ENCODE data around the gene HSPB1.
"Not testable (repeated sequence)": the region's sequence is repeated elsewhere in the genome, so short reads cannot be mapped to it uniquely, and the experiment has no call there.

Gene HSPB1

DNA sequence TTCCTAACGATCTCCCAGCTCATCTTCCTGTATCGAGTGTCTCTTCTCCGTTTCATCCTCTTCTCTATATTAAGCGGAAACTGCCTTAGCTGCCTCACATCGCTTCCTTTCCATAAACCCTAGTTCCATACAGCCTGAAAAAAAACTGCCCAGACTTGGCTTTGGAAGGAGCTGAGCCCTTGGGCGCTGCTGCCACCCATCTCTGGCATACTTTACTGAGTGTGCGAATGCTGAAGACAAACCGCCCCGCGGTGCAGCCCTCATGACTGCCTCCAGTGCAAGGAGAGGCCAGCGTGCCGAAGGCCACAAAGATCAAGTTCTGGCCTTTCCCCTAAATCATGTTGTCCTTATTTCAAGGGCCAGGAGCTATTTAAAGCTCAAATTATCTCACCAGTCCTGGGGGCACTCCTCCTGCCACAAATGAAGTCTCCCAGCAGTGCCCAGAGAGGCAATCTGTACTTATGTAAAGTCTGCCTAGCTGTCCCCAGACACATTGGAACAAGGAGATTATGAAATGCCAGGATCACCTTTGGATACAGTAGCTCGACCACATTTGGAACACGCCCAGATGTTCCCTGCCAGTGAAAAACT lies 31.1 kb downstream of the HSPB1 start:
- no peak for DNase-seq (ENCODE audit: low read depth, low spot score)

DNA sequence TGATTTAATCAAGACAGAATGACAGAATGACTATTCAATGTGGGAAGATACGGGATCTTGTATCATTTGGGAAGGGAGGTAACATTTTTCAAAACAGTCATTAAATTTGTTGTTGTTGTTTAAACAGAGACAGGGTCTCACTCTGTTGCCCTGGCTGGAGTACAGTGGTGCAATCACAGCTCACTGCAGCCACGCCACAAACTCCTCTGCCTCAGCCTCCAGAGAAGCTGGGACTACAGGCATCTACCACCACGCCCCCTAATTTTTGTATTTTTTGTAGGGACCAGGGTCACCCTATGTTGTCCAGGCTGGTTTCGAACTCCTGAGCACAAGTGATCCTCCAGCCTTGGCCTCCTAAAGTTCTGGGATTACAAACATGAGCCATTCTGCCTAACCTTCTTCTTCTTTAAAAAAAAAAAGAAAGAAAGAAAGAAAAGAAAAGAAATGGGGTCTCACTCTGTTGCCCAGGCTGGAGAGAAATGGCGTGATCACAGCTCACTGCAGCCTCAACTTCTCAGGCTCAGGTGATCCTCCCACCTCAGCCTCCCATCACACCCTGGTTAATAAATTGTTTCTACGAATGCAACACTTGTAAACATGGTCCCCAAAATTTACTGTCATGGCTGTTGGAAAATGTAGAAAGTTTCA lies 32.0 kb downstream of the HSPB1 start:
- no peak for DNase-seq (ENCODE audit: low read depth, low spot score)

DNA sequence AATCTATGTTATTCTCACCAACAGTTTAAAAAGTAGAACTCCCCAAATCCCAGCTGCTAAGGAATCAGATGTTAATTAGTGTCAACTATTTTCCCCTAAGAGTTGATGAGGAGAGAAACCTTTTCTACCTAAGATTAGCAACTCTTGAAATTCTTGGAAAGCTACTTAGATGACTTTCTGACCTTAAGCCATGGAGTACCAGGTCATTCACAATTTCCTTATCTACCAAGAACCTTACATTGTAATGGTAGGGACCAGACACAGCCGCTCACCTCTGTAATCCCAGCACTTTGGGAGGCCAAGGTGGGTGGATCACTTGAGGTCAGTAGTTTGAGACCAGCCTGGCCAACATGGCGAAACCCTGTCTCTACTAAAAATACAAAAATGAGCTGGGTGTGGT lies 32.9 kb downstream of the HSPB1 start:
- DNase-seq (ENCODE audit: low read depth, low spot score), result not testable (repeated sequence)

DNA sequence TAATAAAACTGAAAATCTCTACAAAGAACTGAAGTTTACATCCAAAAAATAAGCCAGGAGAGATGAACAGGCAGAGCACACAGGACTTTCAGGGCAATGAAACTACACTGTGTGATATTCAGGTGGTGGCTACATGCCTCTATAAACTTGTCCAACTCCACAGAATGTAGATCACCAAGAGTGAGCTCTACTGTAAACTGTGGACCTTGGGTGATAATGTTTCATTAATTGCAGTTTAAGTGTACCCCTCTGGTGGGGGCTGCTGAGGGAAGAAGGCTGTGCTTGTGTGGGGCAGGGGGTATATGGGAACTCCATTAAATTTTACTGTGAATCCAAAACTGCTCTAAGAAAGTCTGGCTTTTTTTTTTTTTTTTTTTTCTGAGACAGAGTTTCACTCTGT lies 33.6 kb downstream of the HSPB1 start:
- no peak for DNase-seq (ENCODE audit: low read depth, low spot score)

DNA sequence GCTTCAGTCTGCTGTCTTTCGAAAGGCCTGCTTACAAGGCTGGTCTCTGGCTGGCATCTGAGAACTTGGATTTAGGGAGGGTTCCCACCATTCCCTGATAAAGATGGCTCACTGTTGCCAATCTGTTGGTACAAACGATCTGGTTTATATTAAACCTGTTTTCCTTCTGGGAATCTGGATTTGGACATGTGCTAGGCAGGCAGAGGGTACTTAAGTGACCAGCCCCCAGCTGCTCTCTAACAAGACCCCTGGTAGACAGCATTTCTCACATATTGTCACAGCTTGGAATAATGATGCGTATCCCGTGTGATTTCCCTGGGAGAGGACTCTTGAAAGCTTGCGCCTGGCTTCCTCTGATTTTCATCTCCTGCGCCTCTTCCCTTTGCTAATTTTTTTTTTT lies 34.7 kb downstream of the HSPB1 start:
- no peak for DNase-seq (ENCODE audit: low read depth, low spot score)

DNA sequence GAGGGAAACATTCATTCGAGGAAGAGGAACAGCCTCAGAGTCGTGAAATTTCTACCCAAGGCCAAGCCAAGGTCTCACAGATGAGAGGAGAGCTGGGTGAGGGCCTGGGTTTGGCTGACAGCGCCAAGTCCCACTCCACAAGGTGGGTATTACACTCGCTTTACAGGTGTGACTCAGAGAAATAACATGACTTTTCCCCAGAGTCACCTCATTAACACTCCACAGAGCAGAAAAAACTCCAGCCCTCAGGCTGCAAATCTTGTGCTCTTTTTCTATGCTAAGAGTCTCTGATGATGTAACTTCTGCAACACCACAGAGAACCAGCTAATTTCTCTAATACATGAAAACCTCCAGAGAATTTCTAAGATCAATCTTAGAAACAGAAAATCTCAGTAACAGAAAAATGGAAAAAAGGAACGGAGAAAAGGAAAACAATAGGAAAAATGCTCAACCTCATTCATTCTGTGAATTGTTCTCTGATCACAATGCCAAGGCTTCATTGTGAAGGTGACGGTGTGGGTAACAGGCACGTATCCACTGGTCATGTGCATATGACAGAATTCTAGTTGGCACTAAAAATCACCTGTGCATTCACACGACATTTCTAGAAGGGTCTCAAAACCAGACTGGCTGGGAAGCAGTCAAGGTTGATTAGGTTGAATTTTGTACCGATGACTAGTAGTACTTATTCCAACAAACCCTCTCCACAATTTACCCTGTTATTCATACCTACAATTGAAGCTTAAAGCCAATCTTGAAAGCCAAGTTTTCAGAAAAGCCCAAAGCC lies 36.0 kb downstream of the HSPB1 start:
- DNase-seq (ENCODE audit: low read depth, low spot score), result no peak

DNA sequence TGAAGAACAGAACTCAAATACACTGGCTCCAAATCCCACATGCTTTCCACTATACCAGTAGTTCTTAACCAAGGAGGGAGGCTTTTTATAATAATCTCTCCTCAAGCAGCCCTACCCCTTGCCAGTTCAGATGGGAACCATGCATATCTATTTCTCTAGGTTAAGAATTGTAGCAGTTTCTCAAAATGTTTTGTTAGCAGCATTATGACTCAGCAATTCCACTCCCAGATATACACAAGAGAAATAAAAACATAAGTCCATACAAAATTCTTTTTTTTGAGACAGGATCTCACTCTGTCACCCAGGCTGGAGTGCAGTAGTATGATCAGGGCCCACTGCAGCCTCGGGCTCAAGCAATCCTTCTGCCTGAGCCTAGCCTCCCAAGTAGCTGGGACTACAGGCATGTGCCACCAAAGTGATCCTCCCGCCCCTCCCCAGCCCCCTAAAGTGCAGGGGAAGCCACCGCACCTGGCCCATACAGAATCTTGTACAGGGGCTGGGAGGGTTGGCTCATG lies 38.2 kb downstream of the HSPB1 start:
- no peak for DNase-seq (ENCODE audit: low read depth, low spot score)

DNA sequence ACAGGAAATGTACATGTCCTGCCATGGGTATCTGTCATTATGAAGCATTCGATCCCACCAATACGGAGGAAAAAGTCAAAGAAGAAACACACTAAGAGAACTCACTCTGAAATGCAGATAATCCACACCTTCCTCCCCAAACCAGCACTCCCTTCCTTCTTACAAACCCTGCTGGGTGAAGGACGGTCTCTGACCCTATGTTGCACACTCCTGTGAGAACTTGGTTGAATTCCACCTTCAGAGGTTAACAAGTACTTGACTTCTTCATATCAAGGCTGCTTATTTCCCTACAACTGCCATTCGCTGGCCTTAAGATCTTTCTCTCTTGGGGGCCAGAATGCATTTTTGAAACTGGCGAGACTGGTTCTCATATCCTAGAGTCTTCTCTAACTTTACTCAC lies 39.7 kb downstream of the HSPB1 start:
- no peak for DNase-seq (ENCODE audit: low read depth, low spot score)

DNA sequence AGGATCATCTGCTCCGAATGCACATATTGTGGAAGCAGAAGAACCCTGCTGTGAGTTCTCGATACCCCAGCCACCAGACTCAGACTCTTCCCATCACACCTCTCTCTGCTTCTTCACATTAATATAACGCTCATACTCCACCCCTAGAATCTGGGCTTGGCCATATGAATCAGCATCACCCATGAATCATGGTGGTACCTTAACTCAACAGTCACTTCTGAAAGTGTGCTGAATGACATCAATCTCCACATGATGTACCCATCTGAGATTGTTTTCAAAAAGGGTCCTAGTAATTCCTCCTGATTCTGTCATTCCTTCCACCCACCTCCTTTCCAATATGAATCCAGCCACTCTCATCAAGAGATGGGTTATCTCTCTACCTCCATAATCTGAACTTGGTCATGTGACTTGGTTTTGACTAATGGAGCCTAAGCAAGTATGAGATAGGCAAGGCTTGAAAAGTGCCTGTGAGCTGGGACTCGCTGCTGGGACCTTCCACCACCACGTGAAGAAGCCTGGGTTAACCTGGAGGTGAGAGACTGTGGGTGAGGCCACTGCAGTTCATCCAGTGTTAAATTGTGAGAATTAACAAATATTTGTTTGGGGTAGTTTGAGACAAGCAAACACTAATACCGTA lies 40.9 kb downstream of the HSPB1 start:
- DNase-seq (ENCODE audit: low read depth, low spot score), result no peak

DNA sequence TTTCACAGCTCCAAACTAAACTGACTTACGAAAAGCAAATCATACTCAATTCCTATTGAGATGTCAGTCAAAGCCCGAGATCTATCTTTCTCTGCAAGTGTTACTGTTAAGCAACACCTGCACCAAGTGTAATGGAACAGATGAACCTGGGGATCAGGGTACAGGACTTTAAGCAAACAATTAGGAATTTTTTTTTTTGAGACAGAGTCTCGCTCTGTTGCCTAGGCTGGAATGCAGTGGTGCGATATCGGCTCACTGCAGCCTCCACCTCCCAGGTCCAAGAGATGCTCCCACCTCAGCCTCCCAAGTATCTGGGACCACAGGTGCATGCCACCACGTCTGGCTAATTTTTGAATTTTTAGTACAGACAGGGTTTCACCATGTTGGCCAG lies 41.5 kb downstream of the HSPB1 start:
- DNase-seq (ENCODE audit: low read depth, low spot score), result no peak

DNA sequence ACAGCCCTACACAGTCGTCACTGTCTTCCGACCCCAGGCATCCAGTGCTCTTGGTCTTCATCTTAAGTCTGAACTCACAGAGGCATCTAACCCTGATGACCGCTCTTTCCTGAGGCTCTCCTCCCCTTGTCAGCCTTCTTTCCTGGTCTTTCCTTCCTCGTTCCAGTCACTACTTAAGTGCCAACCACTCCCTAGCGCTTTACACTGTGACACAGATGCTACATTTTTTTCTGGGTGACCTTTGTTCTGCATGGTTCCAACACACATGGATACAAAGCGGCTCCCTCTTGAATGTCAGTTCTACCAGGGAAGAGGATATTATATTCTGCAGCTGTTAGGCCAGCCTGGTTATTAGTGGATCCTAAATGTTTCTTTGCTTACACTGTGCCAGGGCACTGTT lies 43.6 kb downstream of the HSPB1 start:
- DNase-seq (ENCODE audit: low read depth, low spot score), result no peak

DNA sequence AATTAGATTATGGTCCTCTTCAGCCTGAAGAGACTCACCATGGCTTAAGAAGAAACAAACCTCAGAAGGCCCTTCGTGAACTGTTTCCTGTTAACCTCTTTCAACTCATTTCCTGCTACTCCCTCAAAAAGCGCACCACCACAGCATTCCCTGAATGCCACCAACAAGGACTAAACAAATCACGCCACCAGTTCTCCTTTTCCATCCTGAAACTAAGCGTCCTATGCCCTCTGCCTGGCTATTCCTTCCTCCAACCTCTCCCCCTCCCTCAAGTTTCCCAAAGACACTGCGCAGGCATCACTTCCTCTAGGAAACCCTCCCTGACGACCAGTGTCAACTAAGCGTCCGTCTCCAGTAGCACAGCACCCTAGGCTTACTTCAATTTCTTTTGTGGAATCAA lies 44.3 kb downstream of the HSPB1 start:
- no peak for DNase-seq (ENCODE audit: low read depth, low spot score)

DNA sequence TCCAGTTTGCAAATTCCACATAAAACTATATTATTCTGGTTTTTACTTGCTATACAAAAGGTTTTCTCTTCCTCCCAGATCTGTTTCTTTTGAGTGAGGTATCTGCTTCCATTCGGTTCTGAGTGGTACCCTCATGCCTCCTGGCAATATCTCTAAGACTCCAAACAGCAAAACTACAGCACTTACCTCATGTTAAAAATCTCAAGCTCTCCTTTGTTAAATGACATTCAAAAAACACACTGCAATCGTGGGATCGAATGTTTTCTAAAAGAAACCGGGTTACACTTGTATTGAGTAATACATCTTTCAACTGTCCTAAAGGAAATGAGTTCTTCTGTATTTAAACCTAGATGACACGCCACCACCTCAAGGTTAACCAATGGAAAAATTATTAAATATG lies 45.2 kb downstream of the HSPB1 start:
- DNase-seq (ENCODE audit: low read depth, low spot score), result no peak

DNA sequence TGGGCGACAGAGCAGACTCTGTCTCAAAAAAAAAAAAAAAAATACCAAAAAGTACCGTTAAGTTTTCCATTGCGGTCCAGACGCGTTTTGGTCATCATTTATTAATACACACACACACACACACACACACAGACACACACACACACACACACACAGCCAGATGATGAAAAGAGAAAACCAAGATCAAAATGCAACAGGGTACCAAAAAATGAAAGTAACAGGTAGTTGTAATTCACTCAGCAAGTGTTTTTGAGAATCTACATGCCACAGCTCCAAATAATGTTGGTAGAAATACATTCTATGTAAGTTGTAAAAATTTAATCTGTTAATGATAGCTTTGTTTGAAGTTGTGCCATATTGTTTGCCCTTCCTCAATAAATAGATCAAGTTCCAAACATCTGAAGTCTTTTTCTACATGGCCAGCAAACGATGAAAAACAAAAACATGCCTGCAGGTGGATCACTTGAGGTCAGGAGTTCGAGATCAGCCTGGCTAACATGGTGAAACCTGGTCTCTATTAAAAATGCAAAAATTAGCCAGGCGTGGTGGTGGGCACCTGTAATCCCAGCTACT lies 46.9 kb downstream of the HSPB1 start:
- no peak for DNase-seq (ENCODE audit: low read depth, low spot score)

DNA sequence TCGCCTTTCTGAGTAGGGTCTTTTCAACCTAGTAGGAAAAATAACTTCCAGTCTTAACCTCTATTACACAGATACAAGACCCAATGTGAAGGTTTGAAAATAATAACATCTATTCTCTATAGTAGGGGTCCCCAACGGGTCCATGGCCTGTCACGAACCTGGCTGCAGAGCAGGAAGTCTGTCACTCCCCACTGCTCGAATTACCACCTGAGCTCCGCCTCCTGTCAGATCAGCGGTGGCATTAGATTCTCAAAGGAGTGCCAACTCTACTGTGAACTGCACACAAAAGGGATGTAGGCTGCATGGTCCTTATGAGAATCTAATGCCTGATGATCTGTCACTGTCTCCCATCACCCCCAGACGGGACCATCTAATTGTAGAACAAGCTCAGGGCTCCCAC lies 48.9 kb downstream of the HSPB1 start:
- no peak for DNase-seq (ENCODE audit: low read depth, low spot score)

DNA sequence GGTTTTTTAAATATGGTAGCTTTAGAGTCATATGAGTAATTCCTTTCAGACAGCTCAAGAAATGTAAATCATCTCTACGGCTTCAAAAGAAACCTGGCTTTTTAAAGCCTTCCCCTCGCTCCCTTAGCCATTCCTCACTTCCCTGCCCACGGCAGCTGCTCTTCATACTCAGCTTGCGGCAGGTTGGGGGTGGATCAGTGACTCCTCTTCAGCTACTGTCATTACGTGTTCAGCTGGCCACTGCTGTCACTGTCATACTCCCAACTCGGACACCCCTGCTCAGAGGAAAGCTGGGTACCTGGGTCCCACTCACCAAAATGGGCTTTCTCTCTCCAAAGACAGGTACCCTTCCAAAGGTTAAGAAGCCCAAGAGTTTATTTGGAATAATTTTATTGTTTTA lies 49.7 kb downstream of the HSPB1 start:
- DNase-seq (ENCODE audit: low read depth, low spot score), result no peak

DNA sequence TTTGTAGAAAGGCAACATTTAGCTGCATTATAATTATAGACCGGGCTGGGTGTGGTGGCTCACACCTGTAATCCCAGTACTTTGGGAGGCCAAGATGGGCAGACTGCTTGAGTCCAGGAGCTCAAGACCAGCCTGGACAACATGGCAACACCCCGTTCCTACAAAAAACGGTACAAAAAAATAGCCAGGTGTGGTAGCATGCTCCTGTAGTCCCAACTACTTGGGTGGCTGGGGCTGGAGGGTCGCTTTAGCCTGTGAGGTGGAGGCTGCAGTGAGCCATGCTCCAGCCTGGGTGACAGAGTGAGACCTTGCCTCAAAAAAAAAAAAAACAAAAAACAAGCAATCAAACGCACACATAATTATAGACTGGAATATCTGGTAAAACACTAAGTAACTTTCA lies 51.3 kb downstream of the HSPB1 start:
- DNase-seq (ENCODE audit: low read depth, low spot score), result no peak
